T-helper 1 cell treated with Interleukin-12 subunit alpha and Interleukin-12 subunit beta and Interleukin-4 antibody, amounts not matched to agents 30 ng/mL and 1 ng/mL, for 36 hours (primary cell): ENCODE data around the gene C11orf24. TPM values are rescaled to one million over a fixed set of nuclear protein-coding genes. Genes with fewer than 3 reads are reported as not detected.
"Not testable (repeated sequence)": the region's sequence is repeated elsewhere in the genome, so short reads cannot be mapped to it uniquely, and the experiment has no call there.

Experiments
- intact Hi-C: fragments of 100-400 bp; cut with micrococcal nuclease; formaldehyde crosslinking; loops from one replicate; pipeline ENCODE4 v1.15.1; 2024
- total RNA-seq: library from RNA; stranded (reverse); gene quantifications from 2 replicates; pipeline ENCODE4 v1.2.3, GENCODE V29; 2022

C11orf24 gene
- total RNA-seq, 1 donor from 2014 or later = 23.9 TPM

GRCh38 chr11:68300076-68300830, 28.5 kb upstream of the C11orf24 start:
- intact Hi-C loops = no loop called here

- intact Hi-C loops = loop anchor here (5.0 kb wide), 1 partner anchor 83 kb away; no protein-coding TSS in a partner anchor
These were observed 27.7 kb upstream of the C11orf24 start for GRCh38 chr11:68299517-68299879.

DNA sequence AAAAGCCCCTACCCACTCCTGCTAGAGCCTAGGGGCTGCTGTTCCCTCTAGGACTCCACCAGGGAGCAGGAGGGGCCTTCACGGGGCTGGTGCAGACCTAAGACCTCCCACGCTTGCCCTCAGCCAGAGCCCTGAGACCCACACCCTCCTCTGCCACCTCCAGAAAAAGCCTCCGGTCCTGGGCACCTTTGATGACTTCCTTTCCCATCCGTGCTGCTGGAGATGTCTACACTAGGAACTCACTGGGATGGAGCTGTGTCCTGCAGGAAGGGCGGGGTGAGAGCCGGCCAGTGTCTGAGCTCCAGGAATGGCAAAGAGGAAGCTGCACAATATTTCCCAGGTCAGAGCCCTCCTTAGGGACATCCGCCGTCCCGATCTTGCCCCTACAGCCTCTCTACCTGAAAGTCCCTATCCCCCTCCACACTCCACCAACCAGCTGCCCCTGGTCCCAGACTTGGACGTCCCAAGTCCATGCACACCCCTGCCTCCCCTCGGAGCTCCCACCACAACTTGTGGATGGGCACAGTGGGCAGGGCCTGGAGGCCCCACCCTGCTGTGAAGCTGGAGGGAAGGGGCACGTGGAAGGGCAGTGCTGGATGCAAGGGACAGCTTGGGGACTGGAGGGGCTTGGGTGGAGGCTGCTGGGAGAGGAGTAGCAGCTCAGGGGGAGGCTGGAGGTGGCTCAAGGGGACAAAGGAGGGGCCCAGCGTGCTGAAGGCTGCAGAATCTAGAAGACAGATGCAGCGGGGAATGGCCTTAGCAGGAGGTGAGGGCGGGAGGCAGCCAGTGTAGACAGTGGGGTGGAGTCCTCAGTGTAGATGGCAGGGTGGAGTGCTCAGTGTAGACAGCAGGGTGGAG, 27.1 kb upstream of the C11orf24 start:
- intact Hi-C loops = loop anchor here (5.0 kb wide), 1 partner anchor 83 kb away; no protein-coding TSS in a partner anchor

DNA sequence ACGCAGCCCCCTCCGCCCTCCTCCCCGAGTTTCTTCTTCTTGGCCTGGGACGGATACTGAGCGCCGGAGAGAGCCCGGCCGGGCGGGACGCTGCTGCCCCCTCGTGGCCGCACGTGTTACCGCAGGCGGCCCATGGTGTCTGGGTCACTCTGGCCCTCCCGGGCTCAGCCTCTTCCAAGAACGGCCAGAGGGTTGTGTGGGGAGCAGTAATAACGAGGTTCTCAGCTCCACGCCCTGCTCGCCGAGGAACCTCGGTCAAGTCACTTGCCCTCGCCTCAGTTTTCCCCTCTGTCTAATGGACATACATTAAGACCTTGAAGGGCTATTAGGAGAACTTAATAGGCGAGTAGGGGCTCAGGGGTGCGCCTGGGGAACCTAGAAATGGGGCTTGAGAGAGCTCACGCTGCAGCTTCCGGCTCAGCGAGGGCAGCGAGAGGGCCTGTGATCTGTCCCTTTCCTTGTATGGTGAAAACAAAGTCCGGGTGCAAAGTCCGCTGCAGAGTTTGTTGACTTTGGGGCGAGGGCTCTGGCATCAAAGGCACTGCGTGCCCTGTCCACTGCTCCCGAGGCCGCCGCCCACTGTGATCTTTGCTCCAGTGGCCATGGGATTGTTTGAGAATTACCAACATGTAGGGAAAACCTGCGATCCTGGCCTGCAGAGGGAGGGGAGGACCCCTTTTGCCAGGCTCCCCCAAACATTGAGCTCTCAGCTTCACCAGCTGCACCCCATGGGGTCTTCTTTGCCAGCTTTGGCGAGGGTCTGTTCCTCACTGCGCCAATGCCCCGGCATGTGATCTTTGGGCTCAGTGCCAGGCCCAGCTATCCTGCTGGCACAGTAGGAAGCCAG, 26.3 kb upstream of the C11orf24 start:
- intact Hi-C loops = loop anchor here (1.0 to 5.0 kb wide), 5 partner anchors 27 to 149 kb away; partner anchors contain the start of gene C11orf24

DNA sequence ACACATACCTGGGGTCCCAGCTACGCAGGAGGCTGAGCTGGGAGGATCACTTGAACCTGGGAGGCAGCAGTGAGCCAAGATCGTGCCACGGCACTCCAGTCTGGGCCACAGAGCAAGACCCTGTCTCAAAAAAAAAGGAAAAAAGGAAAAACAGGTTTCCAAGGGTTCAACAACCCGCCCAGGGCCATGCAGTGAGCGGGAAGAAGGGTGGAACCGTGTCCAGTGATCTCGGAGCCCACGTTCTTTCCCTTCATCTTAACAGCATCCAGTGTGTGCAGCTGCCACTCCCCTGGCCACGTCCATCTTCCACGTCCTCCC, 25.7 kb upstream of the C11orf24 start:
- intact Hi-C loops = loop anchor here (1.0 to 5.0 kb wide), 5 partner anchors 26 to 149 kb away; partner anchors contain the start of gene C11orf24

DNA sequence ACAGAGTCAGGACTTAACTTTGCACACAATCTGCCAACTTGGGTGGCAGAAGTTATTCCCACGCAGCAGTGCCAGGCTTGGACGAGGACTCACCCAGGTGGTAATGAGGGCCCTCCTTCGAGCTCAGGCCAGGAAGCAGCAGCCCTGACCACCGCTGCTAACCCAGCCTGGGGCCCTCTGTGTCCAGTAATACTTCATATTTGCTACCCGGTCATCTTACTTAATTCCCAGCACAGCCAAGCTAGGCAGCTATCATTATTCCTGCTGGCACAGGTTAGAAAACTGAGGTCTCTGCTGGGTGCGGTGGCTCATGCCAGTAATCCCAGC, 25.2 kb upstream of the C11orf24 start:
- intact Hi-C loops = loop anchor here (1.0 to 5.0 kb wide), 5 partner anchors 26 to 150 kb away; partner anchors contain the start of gene C11orf24

GRCh38 chr11:68296344-68297051, 24.7 kb upstream of the C11orf24 start:
- intact Hi-C loops = loop anchor here (1.0 to 5.0 kb wide), 5 partner anchors 25 to 150 kb away; partner anchors contain the start of gene C11orf24

GRCh38 chr11:68295940-68296339, 24.2 kb upstream of the C11orf24 start:
- intact Hi-C loops = loop anchor here (2.0 to 5.0 kb wide), 3 partner anchors 86 to 151 kb away; no protein-coding TSS in a partner anchor

DNA sequence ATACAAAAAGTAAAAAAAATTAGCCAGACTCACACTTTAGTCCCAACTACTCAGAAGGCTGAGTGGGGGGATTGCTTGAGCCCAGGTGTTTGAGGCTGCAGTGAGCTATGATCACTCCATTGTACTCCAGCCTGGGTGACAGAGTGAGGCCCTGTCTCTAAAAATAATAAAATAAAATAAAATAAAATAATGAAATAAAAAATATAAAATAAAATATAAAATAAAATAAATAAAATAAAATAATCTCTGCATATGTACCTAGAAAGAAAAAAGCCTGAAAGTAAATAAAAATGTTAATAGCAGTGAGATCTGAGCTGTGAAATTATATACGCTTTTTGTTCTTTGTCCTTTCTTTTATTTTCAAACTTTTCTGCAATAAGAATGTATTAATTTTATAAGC, 23.5 kb upstream of the C11orf24 start:
- intact Hi-C loops = loop anchor here (5.0 kb wide), 1 partner anchor 87 kb away; no protein-coding TSS in a partner anchor

GRCh38 chr11:68293708-68294107, 21.9 kb upstream of the C11orf24 start:
- intact Hi-C loops = no loop called here

DNA sequence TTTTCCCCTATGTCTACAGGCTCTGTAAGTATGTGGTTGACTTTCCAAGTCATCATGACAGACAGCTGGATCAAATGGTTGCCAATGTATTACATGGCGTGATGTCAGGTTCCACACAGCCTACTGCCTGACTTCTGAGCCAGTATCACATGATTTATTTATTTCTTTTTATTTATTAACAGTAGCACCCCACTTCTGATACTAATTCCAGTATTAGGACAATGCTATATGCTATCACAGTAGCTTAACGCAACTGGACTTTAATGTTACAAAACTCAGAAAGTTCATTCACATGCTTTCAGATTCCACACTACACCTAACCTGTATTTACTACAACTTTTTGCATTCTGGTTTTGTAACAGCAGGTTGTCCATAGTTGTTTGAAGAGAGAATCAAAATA, 17.7 kb upstream of the C11orf24 start:
- intact Hi-C loops = no loop called here

DNA sequence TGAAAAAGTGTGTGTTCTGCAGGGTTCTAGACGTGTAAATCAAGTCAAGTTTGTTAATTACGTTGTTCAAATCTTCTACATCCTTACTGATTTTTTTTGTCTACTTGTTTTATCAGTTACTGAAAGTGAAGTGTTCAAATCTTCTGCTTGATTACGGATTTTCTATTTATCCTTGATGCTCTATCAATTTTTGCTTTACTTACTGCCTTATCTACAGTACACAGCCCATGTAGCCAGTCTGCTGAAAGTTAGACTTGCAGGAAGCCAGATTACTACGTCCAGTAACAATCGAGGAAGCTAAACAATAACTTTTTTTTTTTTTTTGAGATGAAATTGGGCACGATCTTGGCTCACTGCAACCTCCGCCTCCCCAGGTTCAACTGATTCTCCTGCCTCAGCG, 15.6 kb upstream of the C11orf24 start:
- intact Hi-C loops = no loop called here

- intact Hi-C loops = not testable (repeated sequence)
These were observed 12.8 kb upstream of the C11orf24 start for GRCh38 chr11:68284588-68284987.

GRCh38 chr11:68282861-68283230, 11.1 kb upstream of the C11orf24 start:
- intact Hi-C loops = loop anchor here (1.0 kb wide), 2 partner anchors 11 to 26 kb away; no protein-coding TSS in a partner anchor

DNA sequence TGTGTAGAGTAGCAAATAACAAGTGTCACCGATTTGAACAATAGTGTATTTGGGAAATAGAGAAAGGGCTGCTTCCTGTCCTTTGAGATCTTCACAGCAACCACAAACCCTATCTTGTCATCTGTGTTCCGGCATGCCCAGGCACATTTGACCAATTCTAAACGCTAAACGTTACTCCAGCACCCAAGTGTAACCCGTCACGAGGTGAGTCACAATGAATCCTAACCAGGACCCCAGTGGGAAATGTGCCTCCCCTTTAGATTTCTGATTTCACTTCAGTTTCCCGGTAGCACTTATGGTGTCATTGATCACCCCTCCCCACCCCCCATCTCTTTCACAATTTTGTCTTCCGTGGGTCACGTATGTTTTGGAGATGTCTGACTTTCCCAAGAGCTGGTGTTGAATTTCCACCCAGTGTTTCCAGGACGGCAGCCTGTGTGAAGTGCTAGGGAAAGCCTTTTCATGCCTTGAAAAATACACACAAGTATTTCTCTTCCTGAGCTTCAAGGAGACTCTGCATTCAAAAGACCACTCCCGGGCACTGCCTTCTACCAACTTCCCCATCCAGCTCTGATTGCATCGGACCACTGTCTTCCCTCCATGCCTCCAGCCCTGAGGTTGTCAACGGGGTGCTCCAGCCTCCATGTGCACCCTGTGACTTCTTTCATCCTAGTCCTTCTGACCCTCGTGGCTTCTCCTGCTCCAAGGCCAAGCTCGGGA, 10.5 kb upstream of the C11orf24 start:
- intact Hi-C loops = loop anchor here (1.0 kb wide), 2 partner anchors 10 to 25 kb away; no protein-coding TSS in a partner anchor

- intact Hi-C loops = loop anchor here (10.0 kb wide), 1 partner anchor 1395 kb away; the partner anchor contains the start of gene LTO1
These were observed 7.9 kb upstream of the C11orf24 start for GRCh38 chr11:68279676-68280075.

- intact Hi-C loops = loop anchor here (10.0 kb wide), 1 partner anchor 1398 kb away; the partner anchor contains the start of gene LTO1
These were observed 5.1 kb upstream of the C11orf24 start for GRCh38 chr11:68276861-68277260.

DNA sequence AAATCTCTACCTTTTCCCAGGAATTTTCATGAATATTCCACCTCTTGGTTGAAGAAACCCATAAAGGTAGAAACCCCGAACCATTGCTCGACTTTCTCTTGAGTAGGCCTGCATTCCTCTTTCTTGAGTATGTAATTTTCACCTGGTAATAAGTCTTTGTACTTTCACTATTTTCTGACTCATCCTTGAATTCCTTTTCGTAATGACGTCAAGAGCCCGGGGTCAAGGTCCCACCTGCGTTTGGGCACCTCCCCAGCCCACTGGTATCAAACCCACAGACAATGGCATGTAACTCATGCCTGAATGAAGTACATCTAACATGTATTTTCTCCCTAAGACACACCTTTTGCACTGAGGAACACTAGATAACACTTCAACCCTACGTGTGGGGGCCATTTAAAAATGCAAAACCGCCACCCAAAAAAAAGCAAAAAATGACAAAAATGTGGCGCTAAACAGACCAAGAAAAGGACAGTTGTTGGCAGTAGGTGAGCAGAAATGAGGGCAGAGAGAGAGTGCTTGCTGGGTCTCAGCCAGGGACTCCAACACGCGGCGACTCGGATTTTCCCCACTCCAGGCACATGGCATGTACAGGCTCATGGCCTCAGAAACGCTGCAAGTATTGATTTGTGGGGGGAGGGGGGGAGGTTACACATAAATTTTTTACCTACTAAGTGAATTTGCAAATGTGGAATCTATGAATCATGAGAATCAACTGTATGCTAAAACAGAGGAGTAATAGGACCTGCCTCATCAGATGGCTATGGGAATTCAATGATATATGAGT, 4.1 kb upstream of the C11orf24 start:
- intact Hi-C loops = loop anchor here (10.0 kb wide), 1 partner anchor 1399 kb away; the partner anchor contains the start of gene LTO1

DNA sequence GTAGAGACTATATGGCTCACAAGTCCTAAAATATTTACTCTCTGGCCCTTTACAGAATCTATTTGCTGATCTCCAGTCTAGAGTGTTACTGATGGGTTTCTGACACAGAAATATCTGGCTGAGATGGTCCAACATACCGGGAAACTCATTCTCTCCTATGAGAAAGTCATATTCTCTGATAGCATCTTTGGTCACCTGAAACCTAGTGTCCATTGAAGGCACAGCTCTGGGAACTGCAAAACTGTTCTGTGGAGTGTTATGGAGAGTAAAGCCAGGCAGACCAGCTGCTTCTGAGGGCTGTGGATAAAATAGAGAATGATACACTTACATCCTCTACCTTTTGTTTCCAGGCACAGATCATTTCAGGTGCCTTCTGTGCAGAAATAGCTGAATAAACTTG, 2.5 kb upstream of the C11orf24 start:
- intact Hi-C loops = loop anchor here (5.0 to 10.0 kb wide), 2 partner anchors 38 to 1400 kb away; partner anchors contain the start of genes LRP5 and LTO1
